ENCODE data around the gene PCYT1A. TPM values are rescaled to one million over a fixed set of nuclear protein-coding genes. Genes with fewer than 3 reads are reported as not detected.
A peak's percentile ranks its signal among the peaks of the same experiment; 100 is the strongest.

Gene PCYT1A
- total and polyA plus RNA-seq, 4 experiments from 2014 or later = 11.0 to 73.7 (median 47.8) TPM

DNA sequence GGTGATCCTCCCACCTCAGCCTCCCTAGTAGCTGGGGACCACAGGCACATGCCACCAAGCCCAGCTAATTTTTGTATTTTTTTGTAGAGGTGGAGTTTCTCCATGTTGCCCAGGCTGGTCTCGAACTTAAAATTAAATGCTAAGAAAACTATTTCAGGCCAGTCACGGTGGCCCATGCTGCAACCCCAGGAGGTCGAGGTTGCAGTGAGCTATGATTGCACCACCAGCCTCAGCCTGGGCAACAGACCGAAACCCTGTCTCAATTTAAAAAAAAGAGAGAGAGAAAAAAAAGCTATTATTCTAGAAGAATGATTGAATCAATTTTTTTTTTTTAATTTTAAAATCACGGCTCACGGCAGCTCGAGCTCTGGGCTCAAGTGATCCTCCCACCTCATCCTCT lies 66.5 kb downstream of the PCYT1A start:
- Histone ChIP-seq H3K4me3 (ENCODE audit: low read length in 2 of 2) (no peak overlapping the region), H3K36me3 (ENCODE audit: insufficient read depth, low read length) (no peaks in the 10 kb centered on the region), H3K9me3 (ENCODE audit: control insufficient read depth in 1 of 2, low read length in 2 of 2) (no peaks in the 10 kb centered on the region), H3K4me1 (ENCODE audit: insufficient read depth, low read length) (peaks cover 13% of the 10 kb centered on the region), H3K27me3 (ENCODE audit: insufficient read depth, low read length) (no peaks in the 10 kb centered on the region), H3K27ac (ENCODE audit: low read depth, low read length) (no peak overlapping the region)
- peaks cover 3 to 12% (median 10%) of the 10 kb centered on the region in 4 donors for H3K4me1 Mint-ChIP-seq
- intact Hi-C loops (cut with micrococcal nuclease) = no loop called here
- ChIA-PET CTCF (ENCODE audit: partially characterized antibody) (interaction anchor here (2.2 kb wide), 1 partner anchor 32 kb away, joined by 7 read pairs; no protein-coding TSS in a partner anchor), POLR2A (ENCODE audit: partially characterized antibody) (interaction anchor here (1.0 kb wide), 1 partner anchor 54 kb away, joined by 3 read pairs; no protein-coding TSS in a partner anchor)
- no peaks in the 10 kb centered on the region for H3K36me3 Mint-ChIP-seq
- H3K4me3 Mint-ChIP-seq = no peak overlapping the region
- H3K9me3 Mint-ChIP-seq = no peaks in the 10 kb centered on the region
- peak overlapping the region in 2 of 7 donors; percentile 32 to 61 for H3K27ac Mint-ChIP-seq
- H3K27me3 Mint-ChIP-seq = no peaks in the 10 kb centered on the region
- no peak for DNase-seq

DNA sequence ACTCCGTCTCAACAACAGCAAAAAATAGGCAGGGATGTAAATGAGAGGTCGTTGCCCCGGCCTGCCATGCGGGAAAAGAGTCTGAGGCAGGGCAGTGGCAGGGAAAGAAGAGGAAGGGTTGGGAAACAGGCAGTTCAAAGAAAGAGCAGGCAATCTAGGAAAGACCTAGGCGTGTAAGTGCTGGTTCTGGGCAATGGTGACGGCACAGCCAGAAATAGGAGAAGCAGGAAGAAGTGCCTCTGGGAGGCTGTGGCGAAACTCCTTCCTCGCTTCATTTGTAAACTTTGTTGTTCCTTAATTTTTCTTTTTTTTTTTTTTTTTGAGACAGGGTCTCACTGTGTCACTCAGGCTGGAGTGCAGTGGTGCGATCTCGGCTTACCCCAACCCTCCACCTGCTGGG lies 66.9 kb downstream of the PCYT1A start:
- H3K27ac Mint-ChIP-seq = peak overlapping the region in 3 of 7 donors; percentile 32 to 70 (median 55)
- POLR2A ChIA-PET (ENCODE audit: partially characterized antibody) = interaction anchor here (1.0 kb wide), 1 partner anchor 54 kb away, joined by 3 read pairs; no protein-coding TSS in a partner anchor
- no peak for DNase-seq

DNA sequence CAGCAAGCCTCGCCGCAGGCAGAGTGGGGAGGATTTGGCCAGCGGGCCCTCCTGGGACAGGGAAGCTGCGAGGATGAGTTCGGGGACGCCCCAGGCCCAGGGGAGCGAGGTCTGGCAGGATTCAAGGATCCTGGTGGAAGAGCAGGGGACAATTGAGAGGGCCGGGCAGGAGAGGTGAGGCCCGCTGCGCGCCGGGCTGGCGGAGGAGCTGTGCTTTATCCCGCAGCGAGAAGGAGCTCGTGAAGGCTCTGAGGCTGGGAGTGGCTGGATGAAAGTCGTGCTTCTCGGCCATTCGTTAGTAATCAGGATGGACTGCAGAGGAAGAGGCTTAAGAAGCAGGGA lies 67.6 kb downstream of the PCYT1A start:
- intact Hi-C loops (cut with micrococcal nuclease) = no loop called here
- Mint-ChIP-seq H3K9me3 (no peaks in the 10 kb centered on the region), H3K4me1 (peaks cover 3 to 12% (median 10%) of the 10 kb centered on the region in 4 donors), H3K27me3 (no peaks in the 10 kb centered on the region), H3K27ac (peak overlapping the region in 5 of 7 donors; percentile 73 to 90 (median 80)), H3K36me3 (no peaks in the 10 kb centered on the region), H3K4me3 (peak overlapping the region in 4 of 8 donors; percentile 53 to 91 (median 78))
- POLR2A ChIA-PET (ENCODE audit: partially characterized antibody) = interaction anchor here (1.0 to 1.3 kb wide), 2 partner anchors 21 to 55 kb away, joined by 3 read pairs; no protein-coding TSS in a partner anchor
- H3K27ac ChIP-seq (ENCODE audit: low read depth, low read length) = no peak overlapping the region
- H3K27me3 ChIP-seq (ENCODE audit: insufficient read depth, low read length) = no peaks in the 10 kb centered on the region
- no peak for DNase-seq
- CTCF ChIA-PET (ENCODE audit: partially characterized antibody) = interaction anchor here (1.6 to 2.2 kb wide), 2 partner anchors 15 to 33 kb away, joined by 4 to 7 read pairs; no protein-coding TSS in a partner anchor
- H3K9me3 ChIP-seq (ENCODE audit: control insufficient read depth in 1 of 2, low read length in 2 of 2) = no peaks in the 10 kb centered on the region
- H3K4me1 ChIP-seq (ENCODE audit: insufficient read depth, low read length) = peaks cover 13% of the 10 kb centered on the region
- no peak overlapping the region for H3K4me3 ChIP-seq (ENCODE audit: low read length in 2 of 2)
- no peaks in the 10 kb centered on the region for H3K36me3 ChIP-seq (ENCODE audit: insufficient read depth, low read length)

More for the DNA sequence above, 66.9 kb downstream of the PCYT1A start:
- H3K4me3 Mint-ChIP-seq = peak overlapping the region in 2 of 8 donors; percentile 35 to 36
- H3K27me3 ChIP-seq (ENCODE audit: insufficient read depth, low read length) = no peaks in the 10 kb centered on the region
- intact Hi-C loops (cut with micrococcal nuclease) = no loop called here
- no peaks in the 10 kb centered on the region for H3K9me3 ChIP-seq (ENCODE audit: control insufficient read depth in 1 of 2, low read length in 2 of 2)
- no peaks in the 10 kb centered on the region for H3K9me3 Mint-ChIP-seq
- no peak overlapping the region for H3K4me3 ChIP-seq (ENCODE audit: low read length in 2 of 2)
- H3K27ac ChIP-seq (ENCODE audit: low read depth, low read length) = no peak overlapping the region
- no peaks in the 10 kb centered on the region for H3K36me3 Mint-ChIP-seq
- peaks cover 13% of the 10 kb centered on the region for H3K4me1 ChIP-seq (ENCODE audit: insufficient read depth, low read length)
- H3K27me3 Mint-ChIP-seq = no peaks in the 10 kb centered on the region
- CTCF ChIA-PET (ENCODE audit: partially characterized antibody) = interaction anchor here (1.6 to 2.2 kb wide), 2 partner anchors 14 to 32 kb away, joined by 4 to 7 read pairs; no protein-coding TSS in a partner anchor
- H3K4me1 Mint-ChIP-seq = peaks cover 3 to 12% (median 10%) of the 10 kb centered on the region in 4 donors
- no peaks in the 10 kb centered on the region for H3K36me3 ChIP-seq (ENCODE audit: insufficient read depth, low read length)

DNA sequence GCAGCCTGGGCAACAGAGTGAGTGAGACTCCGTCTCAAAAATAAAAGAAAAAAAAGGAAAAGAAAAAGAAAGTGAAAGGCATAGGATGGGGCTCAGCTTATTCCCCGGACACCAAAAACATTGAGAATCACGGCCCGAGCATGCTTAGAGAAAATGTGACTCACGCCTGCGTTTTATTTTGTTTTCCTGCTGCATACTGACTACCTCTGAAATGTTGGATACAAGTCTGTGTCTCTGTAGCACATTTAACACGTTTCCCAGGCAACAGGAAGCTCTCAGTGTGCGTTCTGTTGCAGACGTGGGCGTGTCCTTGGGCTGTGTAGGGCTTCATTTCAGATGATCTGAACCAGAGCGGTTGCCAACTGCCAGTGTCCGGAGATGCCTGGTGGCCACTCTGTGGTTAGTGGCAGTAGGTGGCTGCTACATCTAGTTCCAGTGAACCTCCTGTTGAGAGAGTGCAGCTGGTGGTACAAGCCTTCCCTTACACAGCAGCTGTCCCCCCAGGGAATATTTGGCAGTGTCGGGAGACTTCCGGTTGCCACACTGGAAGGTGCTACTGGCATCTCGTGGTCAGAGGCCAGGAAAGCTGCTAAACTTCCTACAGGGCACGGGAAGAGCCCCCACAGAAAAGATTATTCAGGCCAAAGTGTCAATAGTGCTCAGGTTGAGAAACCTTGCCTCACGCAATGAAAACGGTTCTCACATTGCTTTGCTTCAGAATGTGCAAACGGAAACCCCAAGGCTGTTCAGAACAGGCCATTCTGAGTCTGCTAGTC lies 68.1 kb downstream of the PCYT1A start:
- Mint-ChIP-seq H3K27me3 (no peaks in the 10 kb centered on the region), H3K36me3 (no peaks in the 10 kb centered on the region), H3K4me3 (peak overlapping the region; percentile 68 to 92 (median 84)), H3K4me1 (peaks cover 3 to 12% (median 10%) of the 10 kb centered on the region in 4 donors), H3K27ac (peak overlapping the region; percentile 67 to 94 (median 80)), H3K9me3 (no peaks in the 10 kb centered on the region)
- POLR2A ChIA-PET (ENCODE audit: partially characterized antibody) = interaction anchor here (0.8 to 1.3 kb wide), 3 partner anchors 21 to 141 kb away, joined by 3 read pairs; no protein-coding TSS in a partner anchor
- H3K4me3 ChIP-seq (ENCODE audit: low read length in 2 of 2) = peak overlapping the region; percentile 33 to 39
- H3K36me3 ChIP-seq (ENCODE audit: insufficient read depth, low read length) = no peaks in the 10 kb centered on the region
- DNase-seq = peak; percentile 58 to 89 (median 72)
- H3K27me3 ChIP-seq (ENCODE audit: insufficient read depth, low read length) = no peaks in the 10 kb centered on the region
- CTCF ChIA-PET (ENCODE audit: partially characterized antibody) = interaction anchor here (1.6 to 2.2 kb wide), 3 partner anchors 15 to 34 kb away, joined by 4 to 7 read pairs (median 7); no protein-coding TSS in a partner anchor
- H3K4me1 ChIP-seq (ENCODE audit: insufficient read depth, low read length) = peaks cover 13% of the 10 kb centered on the region
- no peaks in the 10 kb centered on the region for H3K9me3 ChIP-seq (ENCODE audit: control insufficient read depth in 1 of 2, low read length in 2 of 2)
- H3K27ac ChIP-seq (ENCODE audit: low read depth, low read length) = peak overlapping the region; percentile 16
- intact Hi-C loops (cut with micrococcal nuclease) = no loop called here

DNA sequence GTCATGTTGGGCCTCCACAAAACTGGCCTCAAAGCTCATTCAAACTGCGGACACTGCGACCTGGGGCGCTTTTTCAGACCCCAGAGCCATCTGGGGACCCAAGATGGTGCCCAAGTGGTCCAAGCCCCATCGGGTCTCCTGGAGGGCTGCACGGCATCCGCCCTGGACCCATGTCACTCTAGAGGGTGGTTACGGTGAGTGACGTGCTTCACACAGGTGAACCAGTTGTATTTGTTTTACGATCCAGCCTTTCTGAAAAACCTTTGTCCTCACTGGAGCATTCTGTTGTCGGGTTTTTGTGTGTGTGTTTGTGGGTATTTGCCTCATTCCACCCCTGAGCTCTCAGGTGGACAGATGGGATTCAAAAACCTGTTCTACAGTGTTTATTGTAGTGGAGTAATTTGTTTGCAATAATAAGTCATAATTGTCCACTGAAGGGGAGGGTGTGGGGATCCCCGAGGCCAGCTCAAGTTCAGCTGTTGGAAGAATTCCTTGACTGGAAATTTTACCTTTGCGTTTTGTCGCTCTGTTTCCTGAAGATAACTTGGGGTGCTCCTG lies 69.3 kb downstream of the PCYT1A start:
- intact Hi-C loops (cut with micrococcal nuclease) = no loop called here
- Mint-ChIP-seq H3K27ac (peak overlapping the region in 2 of 7 donors; percentile 22 to 88), H3K9me3 (no peaks in the 10 kb centered on the region), H3K27me3 (no peaks in the 10 kb centered on the region), H3K4me1 (peaks cover 3 to 12% (median 10%) of the 10 kb centered on the region in 4 donors), H3K36me3 (no peaks in the 10 kb centered on the region), H3K4me3 (peak overlapping the region in 4 of 8 donors; percentile 7 to 26 (median 13))
- DNase-seq = no peak
- no peak overlapping the region for H3K4me3 ChIP-seq (ENCODE audit: low read length in 2 of 2)
- CTCF ChIA-PET (ENCODE audit: partially characterized antibody) = interaction anchor here (0.9 to 2.1 kb wide), 2 partner anchors 21 to 145 kb away, joined by 3 to 7 read pairs; no protein-coding TSS in a partner anchor
- no peaks in the 10 kb centered on the region for H3K9me3 ChIP-seq (ENCODE audit: control insufficient read depth in 1 of 2, low read length in 2 of 2)
- H3K27me3 ChIP-seq (ENCODE audit: insufficient read depth, low read length) = no peaks in the 10 kb centered on the region
- POLR2A ChIA-PET (ENCODE audit: partially characterized antibody) = interaction anchor here (0.8 kb wide), 1 partner anchor 140 kb away, joined by 3 read pairs; no protein-coding TSS in a partner anchor
- peaks cover 13% of the 10 kb centered on the region for H3K4me1 ChIP-seq (ENCODE audit: insufficient read depth, low read length)
- H3K27ac ChIP-seq (ENCODE audit: low read depth, low read length) = no peak overlapping the region
- no peaks in the 10 kb centered on the region for H3K36me3 ChIP-seq (ENCODE audit: insufficient read depth, low read length)

DNA sequence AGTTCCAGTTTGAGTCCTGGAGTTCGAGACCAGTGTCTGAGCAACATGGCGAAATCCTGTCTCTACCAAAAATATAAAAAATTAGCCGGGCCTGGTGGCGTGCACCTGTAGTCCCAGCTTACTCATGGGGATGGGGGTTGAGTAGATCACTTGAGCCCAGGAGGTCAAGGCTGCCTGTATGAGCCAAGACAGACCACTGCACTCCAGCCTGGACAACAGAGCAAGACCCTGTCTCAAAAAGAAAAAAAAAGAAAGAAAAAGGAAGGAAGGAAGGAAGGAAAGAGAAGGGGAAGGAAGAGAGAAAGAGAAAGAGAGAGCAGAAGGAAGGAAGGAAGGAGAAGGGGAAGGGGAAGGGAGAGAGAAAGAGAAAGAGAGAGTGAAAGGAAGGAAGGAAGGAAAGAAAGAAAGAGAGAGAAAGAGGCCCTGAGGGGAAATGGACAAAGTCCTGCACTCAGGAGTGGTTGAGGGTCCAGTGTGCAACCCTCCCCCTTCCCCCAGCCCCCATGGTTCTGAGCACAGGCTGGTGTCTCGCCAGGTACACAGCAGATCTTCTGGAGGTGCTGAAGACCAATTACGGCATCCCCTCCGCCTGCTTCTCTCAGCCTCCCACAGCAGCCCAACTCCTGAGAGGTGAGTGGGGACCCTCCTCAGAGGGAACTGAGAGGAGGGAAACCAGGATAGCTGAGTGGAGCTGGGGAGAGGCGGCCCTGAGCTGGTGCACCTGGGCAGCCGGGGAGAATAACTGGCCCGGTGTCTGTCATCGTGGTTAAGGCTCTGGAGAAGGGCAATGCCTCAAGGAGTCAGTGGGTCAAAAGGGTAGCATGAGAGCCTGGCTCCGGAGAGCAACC lies 70.0 kb downstream of the PCYT1A start:
- Histone ChIP-seq H3K9me3 (ENCODE audit: control insufficient read depth in 1 of 2, low read length in 2 of 2) (no peaks in the 10 kb centered on the region), H3K27me3 (ENCODE audit: insufficient read depth, low read length) (no peaks in the 10 kb centered on the region), H3K36me3 (ENCODE audit: insufficient read depth, low read length) (no peaks in the 10 kb centered on the region), H3K4me1 (ENCODE audit: insufficient read depth, low read length) (peaks cover 13% of the 10 kb centered on the region), H3K4me3 (ENCODE audit: low read length in 2 of 2) (no peak overlapping the region), H3K27ac (ENCODE audit: low read depth, low read length) (no peak overlapping the region)
- Mint-ChIP-seq H3K36me3 (no peaks in the 10 kb centered on the region), H3K4me3 (peak overlapping the region in 5 of 8 donors; percentile 26 to 61 (median 35)), H3K27me3 (no peaks in the 10 kb centered on the region), H3K9me3 (no peaks in the 10 kb centered on the region), H3K4me1 (peaks cover 3 to 12% (median 10%) of the 10 kb centered on the region in 4 donors), H3K27ac (peak overlapping the region in 3 of 7 donors; percentile 3 to 64 (median 61))
- DNase-seq = no peak
- intact Hi-C loops (cut with micrococcal nuclease) = no loop called here
- ChIA-PET CTCF (ENCODE audit: partially characterized antibody) (interaction anchor here (0.9 to 2.1 kb wide), 2 partner anchors 20 to 144 kb away, joined by 3 to 7 read pairs; no protein-coding TSS in a partner anchor), POLR2A (ENCODE audit: partially characterized antibody) (no interaction called here)
